Activated effector memory CD4-positive, alpha-beta T cell treated with anti-CD3 and anti-CD28 coated beads, Interleukin-2, amount 50 U/mL, for 16 hours (primary cell): ENCODE data around the gene USP17L15.
"Not testable (repeated sequence)": the region's sequence is repeated elsewhere in the genome, so short reads cannot be mapped to it uniquely, and the experiment has no call there.

Experiments used
- DNase-seq: peaks from one replicate; pipeline ENCODE4 v3.0.0-alpha.2; 2020

Gene USP17L15

GRCh38 chr4:9234085-9234484 lies at the start of gene USP17L15:
Gene USP17L15 (plus strand): TSS chr4:9234385. CDS start chr4:9234385, 0 bp downstream.
- not testable (repeated sequence) for DNase-seq

GRCh38 chr4:9210357-9210756 lies 23.8 kb upstream of the USP17L15 start, which contains the start of gene USP17L10:
Gene USP17L10 (plus strand): TSS chr4:9210657. CDS start chr4:9210657, 0 bp downstream.
- DNase-seq = not testable (repeated sequence)

- DNase-seq = not testable (repeated sequence)
These were observed 19.5 kb upstream of the USP17L15 start for GRCh38 chr4:9214701-9215100.

GRCh38 chr4:9215105-9215504 lies 19.1 kb upstream of the USP17L15 start, which contains the start of gene USP17L11:
Gene USP17L11 (plus strand): TSS chr4:9215405. CDS start chr4:9215405, 0 bp downstream.
- not testable (repeated sequence) for DNase-seq

- not testable (repeated sequence) for DNase-seq
These were observed 14.3 kb upstream of the USP17L15 start, which contains the start of gene USP17L12 for GRCh38 chr4:9219852-9220251. Gene USP17L12 (plus strand): TSS chr4:9220152. CDS start chr4:9220152, 0 bp downstream.

GRCh38 chr4:9224596-9224995 lies 9.6 kb upstream of the USP17L15 start, which contains the start of gene USP17L13:
Gene USP17L13 (plus strand): TSS chr4:9224896. CDS start chr4:9224896, 0 bp downstream.
- not testable (repeated sequence) for DNase-seq

- peak; percentile 49 for DNase-seq
These were observed 3.9 kb upstream of the USP17L15 start for GRCh38 chr4:9230249-9230648.

- DNase-seq = not testable (repeated sequence)
These were observed 4.3 kb downstream of the USP17L15 start for GRCh38 chr4:9238461-9238860.

- DNase-seq = not testable (repeated sequence)
These were observed 9.4 kb downstream of the USP17L15 start, which contains the start of gene USP17L17 for GRCh38 chr4:9243579-9243978. Gene USP17L17 (plus strand): TSS chr4:9243879. CDS start chr4:9243879, 0 bp downstream.

- peak; percentile 65 for DNase-seq
These were observed 13.9 kb downstream of the USP17L15 start, which contains the start of gene USP17L18 for GRCh38 chr4:9247953-9248680. Gene USP17L18 (plus strand): TSS chr4:9248630. CDS start chr4:9248630, 0 bp downstream.

- DNase-seq = not testable (repeated sequence)
These were observed 18.9 kb downstream of the USP17L15 start, which contains the start of gene USP17L19 for GRCh38 chr4:9253078-9253477. Gene USP17L19 (plus strand): TSS chr4:9253378. CDS start chr4:9253378, 0 bp downstream.

- not testable (repeated sequence) for DNase-seq
These were observed 23.6 kb downstream of the USP17L15 start, which contains the start of gene USP17L20 for GRCh38 chr4:9257824-9258223. Gene USP17L20 (plus strand): TSS chr4:9258124. CDS start chr4:9258124, 0 bp downstream.

- DNase-seq = not testable (repeated sequence)
These were observed 28.4 kb downstream of the USP17L15 start, which contains the start of gene USP17L21 for GRCh38 chr4:9262572-9262971. Gene USP17L21 (plus strand): TSS chr4:9262872. CDS start chr4:9262872, 0 bp downstream.

GRCh38 chr4:9267319-9267718 lies 33.1 kb downstream of the USP17L15 start, which contains the start of gene USP17L22:
Gene USP17L22 (plus strand): TSS chr4:9267619. CDS start chr4:9267619, 0 bp downstream.
- DNase-seq = not testable (repeated sequence)

GRCh38 chr4:9271719-9272118 lies 37.5 kb downstream of the USP17L15 start:
- peak; percentile 69 for DNase-seq
